Osteocyte (in vitro differentiated cells): Measurements from ENCODE around the gene DBNDD1. TPM values are rescaled to one million over a fixed set of nuclear protein-coding genes. Genes with fewer than 3 reads are reported as not detected.

Experiments used
- DNase-seq: peaks from one replicate; pipeline ENCODE4 v3.0.0; 2021; ENCODE audit warnings: mixed read lengths; ENCODE audit not compliant: unreplicated experiment; ENCODE audit errors: extremely low spot score
- H3K27ac Mint-ChIP-seq: one replicate; pipeline ENCODE4 v1.8.0; 2021; ENCODE audit warnings: mild to moderate bottlenecking, mixed read lengths; ENCODE audit not compliant: unreplicated experiment
- H3K27me3 Mint-ChIP-seq: one replicate; pipeline ENCODE4 v1.8.0; 2021; ENCODE audit warnings: mixed read lengths; ENCODE audit not compliant: unreplicated experiment
- H3K36me3 Mint-ChIP-seq: one replicate; pipeline ENCODE4 v1.8.0; 2021; ENCODE audit warnings: mixed read lengths; ENCODE audit not compliant: unreplicated experiment
- H3K4me1 Mint-ChIP-seq: one replicate; pipeline ENCODE4 v1.8.0; 2021; ENCODE audit warnings: mixed read lengths; ENCODE audit not compliant: unreplicated experiment
- H3K4me3 Mint-ChIP-seq: one replicate; pipeline ENCODE4 v1.8.0; 2021; ENCODE audit warnings: mild to moderate bottlenecking, moderate library complexity, mixed read lengths; ENCODE audit not compliant: unreplicated experiment
- H3K9me3 Mint-ChIP-seq: one replicate; pipeline ENCODE4 v1.8.0; 2021; ENCODE audit warnings: mixed read lengths; ENCODE audit not compliant: unreplicated experiment
- CTCF ChIP-seq: fragments of 200-600 bp; sonication (generic); IDR thresholded peaks from 2 replicates; pipeline ENCODE4 v1.5.0; 2021; ENCODE audit warnings: antibody characterized with exemption, mild to moderate bottlenecking, moderate library complexity
- total RNA-seq: library from RNA; stranded (reverse); gene quantifications from 2 replicates; pipeline ENCODE4 v1.2.1, GENCODE V29; 2021

The DBNDD1 gene
- total RNA-seq, 1 donor from 2014 or later: 0.78 TPM

GRCh38 chr16:90031931-90032673, 12.8 kb upstream of the DBNDD1 start:
- no peak for DNase-seq
- Mint-ChIP-seq H3K27me3 (peaks cover 14% of the 10 kb centered on the region), H3K27ac (peak overlapping the region; percentile 41), H3K4me1 (peaks cover 14% of the 10 kb centered on the region), H3K36me3 (no peaks in the 10 kb centered on the region), H3K4me3 (no peak overlapping the region), H3K9me3 (peaks cover 4% of the 10 kb centered on the region)
- no peak for TF ChIP-seq CTCF

GRCh38 chr16:90031186-90031930, 12.1 kb upstream of the DBNDD1 start:
- peak overlapping the region; percentile 41 for H3K27ac Mint-ChIP-seq
- peaks cover 14% of the 10 kb centered on the region for H3K4me1 Mint-ChIP-seq
- no peaks in the 10 kb centered on the region for H3K36me3 Mint-ChIP-seq
- H3K9me3 Mint-ChIP-seq: peaks cover 4% of the 10 kb centered on the region
- TF ChIP-seq CTCF: no peak
- no peak for DNase-seq
- peaks cover 14% of the 10 kb centered on the region for H3K27me3 Mint-ChIP-seq
- H3K4me3 Mint-ChIP-seq: no peak overlapping the region

- no peaks in the 10 kb centered on the region for H3K9me3 Mint-ChIP-seq
- peaks cover 1% of the 10 kb centered on the region for H3K4me1 Mint-ChIP-seq
- H3K27me3 Mint-ChIP-seq: peaks cover 14% of the 10 kb centered on the region
- H3K27ac Mint-ChIP-seq: no peak overlapping the region
- no peak overlapping the region for H3K4me3 Mint-ChIP-seq
- TF ChIP-seq CTCF: no peak
- H3K36me3 Mint-ChIP-seq: no peaks in the 10 kb centered on the region
- no peak for DNase-seq
These were observed 9.7 kb upstream of the DBNDD1 start for GRCh38 chr16:90028985-90029384.

- peaks cover 14% of the 10 kb centered on the region for H3K27me3 Mint-ChIP-seq
- no peaks in the 10 kb centered on the region for H3K36me3 Mint-ChIP-seq
- DNase-seq: no peak
- no peak overlapping the region for H3K4me3 Mint-ChIP-seq
- H3K9me3 Mint-ChIP-seq: no peaks in the 10 kb centered on the region
- TF ChIP-seq CTCF: no peak
- no peak overlapping the region for H3K27ac Mint-ChIP-seq
- peaks cover 1% of the 10 kb centered on the region for H3K4me1 Mint-ChIP-seq
These were observed 8.4 kb upstream of the DBNDD1 start for GRCh38 chr16:90027611-90028010.

- H3K4me3 Mint-ChIP-seq: no peak overlapping the region
- H3K27me3 Mint-ChIP-seq: peaks cover 13% of the 10 kb centered on the region
- peaks cover 7% of the 10 kb centered on the region for H3K4me1 Mint-ChIP-seq
- no peak overlapping the region for H3K27ac Mint-ChIP-seq
- H3K9me3 Mint-ChIP-seq: no peaks in the 10 kb centered on the region
- no peaks in the 10 kb centered on the region for H3K36me3 Mint-ChIP-seq
- no peak for DNase-seq
- TF ChIP-seq CTCF: no peak
These were observed 6.9 kb upstream of the DBNDD1 start for GRCh38 chr16:90026135-90026534.
